Bronchial epithelial cell (primary cell): ENCODE results near the gene THOP1. TPM values are rescaled to one million over a fixed set of nuclear protein-coding genes. Genes with fewer than 3 reads are reported as not detected.
A peak's percentile ranks its signal among the peaks of the same experiment; 100 is the strongest.

ENCODE experiments used
- DNase-seq: peaks from one replicate; pipeline ENCODE4 v3.0.0-alpha.2; 2010; ENCODE audit warnings: low read depth
- FAIRE-seq: peaks from 2 replicates; lab custom pipeline; 2011; peaks lifted over from hg19 to GRCh38; lab: Jason Lieb, UNC
- H3K27me3 ChIP-seq: 2 replicates; pipeline ENCODE4 v1.5.1; 2011; ENCODE audit warnings: low read length; ENCODE audit not compliant: control insufficient read depth, insufficient read depth
- H3K36me3 ChIP-seq: 2 replicates; pipeline ENCODE4 v1.5.1; 2011; ENCODE audit warnings: low read length; ENCODE audit not compliant: control insufficient read depth, insufficient read depth
- H3K4me3 ChIP-seq: 2 replicates; pipeline ENCODE4 v1.5.1; 2011; ENCODE audit warnings: mild to moderate bottlenecking, low read depth, low read length, control low read depth
- CTCF ChIP-seq: IDR thresholded peaks from 2 replicates; pipeline ENCODE4 v1.5.1; 2011; ENCODE audit warnings: mild to moderate bottlenecking, moderate library complexity, low read length, control low read depth, inconsistent platforms; ENCODE audit not compliant: insufficient read depth, severe bottlenecking
- total RNA-seq: library from RNA; depleted of rRNA; stranded (reverse); fragments of >200 nt; gene quantifications from 2 replicates; pipeline ENCODE4 v1.2.1, GENCODE V29; 2014

The THOP1 gene
- 55.6 and 86.4 TPM in 2 replicates for total RNA-seq

- FAIRE-seq (no peak), DNase-seq (peak; percentile 93)
- no peak for TF ChIP-seq CTCF
- Histone ChIP-seq H3K4me3 (peak within 1 kb of the TSS; percentile 96), H3K36me3 (peaks cover 2% of the 10 kb centered on the region), H3K27me3 (no peaks in the 10 kb centered on the region)
These were observed at the start of gene THOP1 for GRCh38 chr19:2785244-2785997. Gene THOP1, plus strand, starts transcription at chr19:2785503. Its CDS starts 160 bp downstream, at chr19:2785663.

GRCh38 chr19:2736550-2737190, 48.6 kb upstream of the THOP1 start:
- DNase-seq (no peak), FAIRE-seq (peak; percentile 70)
- Histone ChIP-seq H3K36me3 (peaks cover 12% of the 10 kb centered on the region), H3K27me3 (no peaks in the 10 kb centered on the region), H3K4me3 (no peak overlapping the region)
- no peak for TF ChIP-seq CTCF

GRCh38 chr19:2739602-2740313, 45.5 kb upstream of the THOP1 start, which contains the start of gene SLC39A3:
Gene SLC39A3, minus strand, starts transcription at chr19:2740017. Its CDS starts 2,760 bp downstream, at chr19:2737257.
- peaks cover 12% of the 10 kb centered on the region for H3K36me3 ChIP-seq
- FAIRE-seq (no peak), DNase-seq (peak; percentile 88)
- no peaks in the 10 kb centered on the region for H3K27me3 ChIP-seq
- TF ChIP-seq CTCF: no peak
- H3K4me3 ChIP-seq: peak within 1 kb of the TSS; percentile 89

GRCh38 chr19:2740314-2740656, 45.0 kb upstream of the THOP1 start:
- peaks cover 12% of the 10 kb centered on the region for H3K36me3 ChIP-seq
- FAIRE-seq (no peak), DNase-seq (no peak)
- H3K27me3 ChIP-seq: no peaks in the 10 kb centered on the region
- H3K4me3 ChIP-seq: no peak overlapping the region
- no peak for TF ChIP-seq CTCF

GRCh38 chr19:2743099-2743498, 42.2 kb upstream of the THOP1 start:
- no peak overlapping the region for H3K4me3 ChIP-seq
- H3K27me3 ChIP-seq: no peaks in the 10 kb centered on the region
- no peaks in the 10 kb centered on the region for H3K36me3 ChIP-seq
- DNase-seq (no peak), FAIRE-seq (no peak)
- TF ChIP-seq CTCF: no peak
